Measurements from ENCODE around the gene ST6GALNAC3. TPM values are rescaled to one million over a fixed set of nuclear protein-coding genes. Genes with fewer than 3 reads are reported as not detected.

Gene ST6GALNAC3
- total RNA-seq, 1 donor from 2014 or later, result 23.6 TPM

- TF ChIP-seq CTCF (IDR thresholded peaks at IDR 0.05) (no peak), EZH2phosphoT487 (IDR thresholded peaks at IDR 0.05) (no peak), EZH2 (IDR thresholded peaks at IDR 0.05) (no peak)
- DNase-seq (ENCODE audit: low spot score), result no peak
- Histone ChIP-seq H3K36me3 (no peaks in the 10 kb centered on the region), H3K4me3 (no peak overlapping the region), H3K4me1 (peaks cover 39% of the 10 kb centered on the region), H4K20me1 (ENCODE audit: low read depth) (no peaks in the 10 kb centered on the region), H3K9ac (no peak overlapping the region), H3K27ac (no peak overlapping the region), H3K27me3 (no peaks in the 10 kb centered on the region), H3K79me2 (ENCODE audit: low read depth) (no peaks in the 10 kb centered on the region), H3F3A (ENCODE audit: low read depth) (peaks cover 3% of the 10 kb centered on the region), H2AFZ (replicated peaks) (no peak overlapping the region), H3K4me2 (no peak overlapping the region), H3K9me3 (ENCODE audit: low read depth) (no peaks in the 10 kb centered on the region)
- Mint-ChIP-seq H3K27me3 (ENCODE audit: insufficient read depth, low read depth) (peaks cover 2% of the 10 kb centered on the region), H3K9me3 (no peaks in the 10 kb centered on the region), H3K36me3 (no peaks in the 10 kb centered on the region), H3K4me1 (peaks cover 53% of the 10 kb centered on the region), H3K4me3 (no peak overlapping the region), H3K27ac (no peak overlapping the region)
Observed at GRCh38 chr1:76289692-76290091, 215.1 kb downstream of the ST6GALNAC3 start.

GRCh38 chr1:76290271-76290670 is 215.7 kb downstream of the ST6GALNAC3 start:
- no peak for DNase-seq (ENCODE audit: low spot score)
- H2AFZ ChIP-seq (replicated peaks), result no peak overlapping the region
- no peak overlapping the region for H3K4me3 ChIP-seq
- H3K36me3 Mint-ChIP-seq, result no peaks in the 10 kb centered on the region
- no peaks in the 10 kb centered on the region for H3K79me2 ChIP-seq (ENCODE audit: low read depth)
- H3F3A ChIP-seq (ENCODE audit: low read depth), result peaks cover 3% of the 10 kb centered on the region
- H4K20me1 ChIP-seq (ENCODE audit: low read depth), result no peaks in the 10 kb centered on the region
- peaks cover 53% of the 10 kb centered on the region for H3K4me1 Mint-ChIP-seq
- no peaks in the 10 kb centered on the region for H3K36me3 ChIP-seq
- H3K27me3 Mint-ChIP-seq (ENCODE audit: insufficient read depth, low read depth), result peaks cover 2% of the 10 kb centered on the region
- H3K27me3 ChIP-seq, result no peaks in the 10 kb centered on the region
- H3K27ac ChIP-seq, result no peak overlapping the region
- H3K4me3 Mint-ChIP-seq, result no peak overlapping the region
- TF ChIP-seq EZH2phosphoT487 (IDR thresholded peaks at IDR 0.05) (no peak), EZH2 (IDR thresholded peaks at IDR 0.05) (no peak), CTCF (IDR thresholded peaks at IDR 0.05) (no peak)
- H3K4me1 ChIP-seq, result peaks cover 44% of the 10 kb centered on the region
- no peaks in the 10 kb centered on the region for H3K9me3 ChIP-seq (ENCODE audit: low read depth)
- H3K27ac Mint-ChIP-seq, result no peak overlapping the region
- H3K9ac ChIP-seq, result no peak overlapping the region
- H3K9me3 Mint-ChIP-seq, result no peaks in the 10 kb centered on the region
- H3K4me2 ChIP-seq, result no peak overlapping the region

- Histone ChIP-seq H3K79me2 (ENCODE audit: low read depth) (no peaks in the 10 kb centered on the region), H3K4me1 (peaks cover 44% of the 10 kb centered on the region), H3K27ac (peak overlapping the region; percentile 59), H3K36me3 (no peaks in the 10 kb centered on the region), H3K4me3 (no peak overlapping the region), H3F3A (ENCODE audit: low read depth) (peaks cover 3% of the 10 kb centered on the region), H3K9me3 (ENCODE audit: low read depth) (no peaks in the 10 kb centered on the region), H3K27me3 (no peaks in the 10 kb centered on the region), H3K9ac (no peak overlapping the region), H3K4me2 (no peak overlapping the region), H2AFZ (replicated peaks) (no peak overlapping the region), H4K20me1 (ENCODE audit: low read depth) (no peaks in the 10 kb centered on the region)
- no peak for TF ChIP-seq EZH2 (IDR thresholded peaks at IDR 0.05)
- TF ChIP-seq CTCF (IDR thresholded peaks at IDR 0.05), result no peak
- TF ChIP-seq EZH2phosphoT487 (IDR thresholded peaks at IDR 0.05), result no peak
- no peak overlapping the region for H3K27ac Mint-ChIP-seq
- no peak overlapping the region for H3K4me3 Mint-ChIP-seq
- H3K27me3 Mint-ChIP-seq (ENCODE audit: insufficient read depth, low read depth), result peaks cover 2% of the 10 kb centered on the region
- peak; percentile 18 for DNase-seq (ENCODE audit: low spot score)
- H3K9me3 Mint-ChIP-seq, result no peaks in the 10 kb centered on the region
- no peaks in the 10 kb centered on the region for H3K36me3 Mint-ChIP-seq
- peaks cover 56% of the 10 kb centered on the region for H3K4me1 Mint-ChIP-seq
Observed at GRCh38 chr1:76291191-76291590, 216.6 kb downstream of the ST6GALNAC3 start.
